Measurements from ENCODE around the gene DNAJB2.
"Not testable (repeated sequence)": the region's sequence is repeated elsewhere in the genome, so short reads cannot be mapped to it uniquely, and the experiment has no call there.

DNAJB2 gene
- total RNA-seq, result 121 to 168 (median 142) reads per million in 4 experiments

DNA sequence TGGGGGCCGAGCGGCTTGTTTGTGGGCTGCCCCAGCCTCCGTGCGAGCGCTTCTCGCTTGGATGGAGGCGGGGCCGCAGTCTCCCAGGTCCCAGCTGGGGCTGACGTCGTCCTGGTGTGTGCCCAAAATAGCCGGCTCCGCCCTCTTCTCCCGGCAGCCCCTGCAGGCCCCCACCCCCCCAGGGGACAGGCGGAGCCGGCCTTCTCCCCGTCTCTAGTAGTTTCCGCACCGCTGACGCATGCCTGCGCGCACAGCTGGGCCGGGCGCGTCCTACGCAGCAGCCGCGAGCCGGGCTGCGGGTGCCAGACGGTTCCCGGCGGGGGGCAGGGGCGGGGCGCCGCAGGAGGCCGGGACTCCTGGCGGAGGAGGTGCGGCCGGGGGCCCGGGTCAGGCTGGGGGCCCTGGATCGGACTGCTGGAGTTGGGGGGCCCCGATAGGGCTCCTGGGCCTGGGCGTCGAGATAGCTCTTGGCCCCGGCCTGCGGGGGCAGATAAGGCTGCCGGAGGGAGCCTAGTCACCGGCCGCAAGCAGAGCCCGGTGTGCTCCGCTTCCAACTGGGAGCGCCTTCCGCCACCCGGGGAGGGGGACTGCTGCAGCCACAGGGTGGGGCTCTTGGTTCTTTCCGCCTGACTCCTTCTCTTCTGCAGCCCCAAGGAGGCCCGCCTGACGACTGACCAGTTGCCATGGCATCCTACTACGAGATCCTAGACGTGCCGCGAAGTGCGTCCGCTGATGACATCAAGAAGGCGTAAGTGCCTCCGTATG lies at the start of gene DNAJB2:
DNAJB2 (plus strand) TSS at position 216 of the 765 bp plus-strand sequence; CDS start at position 684, 468 bp downstream.
- peak; percentile 96 for DNase-seq

DNA sequence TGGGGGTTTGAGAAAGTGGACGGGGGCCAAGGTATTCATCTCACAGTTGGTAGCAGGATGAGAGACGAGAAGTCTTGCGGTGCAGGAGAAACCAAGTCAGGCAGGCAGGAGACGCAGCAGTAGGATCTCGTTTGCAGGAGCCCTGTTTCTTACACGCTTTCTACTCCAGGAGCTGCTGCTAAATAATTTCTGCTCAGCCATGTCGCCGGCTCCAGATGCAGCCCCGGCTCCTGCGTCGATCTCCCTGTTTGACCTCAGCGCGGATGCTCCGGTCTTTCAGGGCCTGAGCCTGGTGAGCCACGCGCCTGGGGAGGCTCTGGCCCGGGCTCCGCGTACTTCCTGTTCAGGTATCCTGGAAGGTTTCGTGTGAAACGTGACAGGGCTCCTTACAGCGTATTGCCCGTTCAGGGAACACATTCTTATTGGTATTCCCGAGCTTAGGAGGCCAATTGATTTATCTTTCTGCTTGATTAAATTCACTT lies 49.1 kb upstream of the DNAJB2 start:
- DNase-seq, result peak; percentile 13

DNA sequence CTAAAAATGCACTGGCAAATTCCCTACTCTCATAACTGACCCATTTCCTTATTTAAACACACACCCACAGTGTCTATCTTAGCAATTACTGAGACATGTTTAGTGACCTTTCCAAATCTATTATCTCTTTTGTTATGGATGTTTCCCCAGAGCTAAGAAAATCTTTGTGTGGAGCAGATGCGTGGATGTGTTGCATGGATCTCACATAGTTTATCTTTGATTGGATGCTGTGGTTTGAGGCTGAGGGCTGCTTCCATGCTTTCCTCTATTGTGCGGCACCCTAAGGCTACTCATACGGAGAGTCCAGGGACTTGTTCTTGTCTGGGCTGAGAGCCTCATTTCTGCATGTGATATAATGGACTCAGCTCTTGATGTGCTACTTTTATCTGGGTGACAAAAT lies 44.8 kb upstream of the DNAJB2 start:
- no peak for DNase-seq

DNA sequence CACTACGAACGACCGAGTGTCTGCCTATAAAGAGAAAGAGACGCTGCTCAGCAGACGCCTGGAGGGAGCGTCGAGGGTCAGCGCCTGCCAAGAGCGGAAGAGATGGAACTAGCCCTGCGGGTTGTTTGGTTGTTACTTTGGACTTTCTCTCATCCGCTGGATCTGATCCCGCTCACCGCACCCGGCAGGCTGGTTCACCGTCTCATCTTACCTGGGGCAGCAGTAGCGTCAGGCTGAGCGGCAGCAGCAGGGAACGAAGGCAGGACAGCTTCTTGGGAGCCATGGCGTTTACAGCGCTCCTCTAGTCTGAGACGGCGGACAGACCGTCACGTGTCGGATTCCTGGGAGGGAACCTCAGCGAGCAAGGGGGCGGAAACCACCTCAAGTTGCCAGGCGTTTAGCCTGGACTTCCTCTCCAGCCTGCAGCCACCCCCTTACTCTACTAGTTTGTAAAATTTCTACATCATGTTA lies 35.8 kb upstream of the DNAJB2 start:
- no peak for DNase-seq

DNA sequence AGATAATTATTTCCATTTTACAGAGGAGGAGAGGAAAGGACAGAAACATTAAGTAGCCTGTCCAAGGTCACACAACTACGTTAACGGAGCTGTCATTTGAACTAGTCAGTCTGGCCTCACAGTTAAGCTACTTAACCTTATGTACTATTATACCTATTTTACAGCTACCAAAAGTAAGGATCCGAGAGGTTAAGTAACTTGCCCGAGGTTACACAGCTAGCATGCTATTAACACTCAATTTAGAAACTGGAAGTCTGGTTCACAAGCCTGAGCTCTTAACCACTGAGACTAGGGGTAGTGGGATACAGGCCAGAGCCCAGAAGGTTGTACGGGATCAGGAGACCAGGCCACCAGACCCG lies 34.4 kb upstream of the DNAJB2 start:
- DNase-seq, result no peak

DNA sequence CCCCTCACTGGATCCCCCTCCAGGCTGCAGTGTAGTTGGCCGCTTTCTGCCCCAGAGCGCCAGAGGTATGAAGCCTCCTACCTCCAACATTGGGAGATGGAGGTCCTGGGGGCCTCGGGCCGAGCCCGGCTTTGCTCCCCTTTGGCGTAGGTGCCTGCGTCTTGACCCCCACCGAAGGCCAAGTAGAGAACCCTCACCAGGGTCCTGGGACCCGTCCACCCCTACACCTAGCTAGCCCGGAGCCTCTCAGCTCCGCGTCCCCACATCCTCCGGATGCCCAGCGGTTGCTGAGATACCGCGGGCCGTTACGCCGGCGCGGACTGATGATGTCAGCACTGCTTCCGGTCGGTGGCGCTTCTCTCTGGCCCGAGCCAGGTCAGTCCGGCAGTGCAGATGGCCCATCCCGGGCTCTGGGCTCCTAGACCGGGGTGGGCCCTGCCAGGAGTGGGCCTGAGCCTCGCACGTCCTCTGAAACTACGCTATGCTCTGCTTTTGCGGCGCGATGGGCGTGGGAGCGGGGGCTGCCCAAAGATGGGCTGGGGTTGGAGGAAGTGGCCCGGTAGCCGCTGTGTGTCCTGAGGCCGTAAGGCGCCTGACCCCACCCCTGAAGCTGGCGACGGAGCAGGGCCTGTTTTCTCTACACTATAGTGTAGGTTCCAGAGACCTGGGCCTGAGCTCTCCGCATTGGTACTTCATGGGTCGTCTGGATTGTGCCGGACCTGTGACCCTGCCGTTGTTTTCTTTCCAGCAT lies 33.8 kb upstream of the DNAJB2 start, which contains the start of the genes GLB1L and STK16:
GLB1L (minus strand) TSS at position 297 of the 751 bp plus-strand sequence. CDS start 1,871 bp downstream, outside the sequence.
STK16 (plus strand) TSS at position 332 of the 751 bp plus-strand sequence. CDS start 521 bp downstream, outside the sequence.
- DNase-seq, result peak; percentile 70

DNA sequence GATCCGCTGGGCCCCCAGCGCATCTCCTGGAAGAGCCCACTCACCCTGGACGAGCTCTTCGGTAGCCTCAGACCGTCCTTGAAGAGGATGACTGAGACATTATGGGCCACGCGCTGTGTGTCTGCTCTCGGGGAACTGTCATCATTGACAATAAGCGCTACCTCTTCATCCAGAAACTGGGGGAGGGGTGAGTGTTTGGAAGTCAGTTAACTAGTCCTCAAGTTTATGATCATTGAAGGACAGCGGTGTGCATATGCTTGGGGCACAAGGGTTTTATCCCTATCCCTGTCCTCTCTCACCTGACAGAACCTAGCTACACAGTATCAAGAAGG lies 33.3 kb upstream of the DNAJB2 start:
- no peak for DNase-seq

DNA sequence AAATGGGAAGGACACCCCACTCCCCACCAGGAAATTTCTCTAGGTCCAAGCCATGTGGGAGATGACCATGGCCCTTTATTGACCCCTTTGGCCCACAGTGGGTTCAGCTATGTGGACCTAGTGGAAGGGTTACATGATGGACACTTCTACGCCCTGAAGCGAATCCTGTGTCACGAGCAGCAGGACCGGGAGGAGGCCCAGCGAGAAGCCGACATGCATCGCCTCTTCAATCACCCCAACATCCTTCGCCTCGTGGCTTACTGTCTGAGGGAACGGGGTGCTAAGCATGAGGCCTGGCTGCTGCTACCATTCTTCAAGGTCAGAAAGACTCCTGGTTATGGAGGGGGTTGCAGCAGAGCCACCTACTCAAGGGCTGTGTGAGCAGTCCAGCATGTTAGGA lies 32.6 kb upstream of the DNAJB2 start:
- DNase-seq, result no peak

DNA sequence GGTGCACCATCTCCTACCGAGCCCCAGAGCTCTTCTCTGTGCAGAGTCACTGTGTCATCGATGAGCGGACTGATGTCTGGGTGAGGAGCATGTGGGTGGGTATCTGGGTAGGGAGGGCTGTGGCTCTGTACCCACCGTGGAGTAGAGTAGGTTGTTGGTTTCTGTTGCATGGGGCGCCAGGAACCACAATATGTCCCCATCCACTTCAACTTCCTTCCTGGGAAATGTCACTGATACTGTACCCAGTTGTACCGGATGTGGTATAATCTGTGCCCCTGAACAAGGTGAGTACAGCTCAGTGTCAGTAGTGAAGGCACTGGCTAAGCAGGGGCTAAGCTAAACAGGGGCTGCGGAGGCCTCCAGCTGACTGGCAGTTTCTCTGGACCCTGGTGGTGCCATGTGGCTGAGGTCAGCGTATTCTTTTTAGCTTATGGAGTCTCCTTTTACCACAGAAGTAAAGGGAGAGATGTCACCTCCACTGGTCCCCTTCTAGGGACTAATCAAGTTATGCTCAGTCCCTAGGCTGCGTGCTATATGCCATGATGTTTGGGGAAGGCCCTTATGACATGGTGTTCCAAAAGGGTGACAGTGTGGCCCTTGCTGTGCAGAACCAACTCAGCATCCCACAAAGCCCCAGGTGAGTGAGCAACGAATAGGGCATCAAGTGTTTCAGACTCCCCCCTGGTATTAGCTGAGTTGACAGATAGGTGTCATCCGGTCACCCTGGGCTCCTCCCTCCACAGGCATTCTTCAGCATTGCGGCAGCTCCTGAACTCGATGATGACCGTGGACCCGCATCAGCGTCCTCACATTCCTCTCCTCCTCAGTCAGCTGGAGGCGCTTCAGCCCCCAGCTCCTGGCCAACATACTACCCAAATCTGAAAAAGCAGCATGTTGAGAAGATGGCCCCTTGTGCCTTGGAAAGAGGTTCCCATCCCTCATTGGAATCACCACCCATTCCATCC lies 31.2 kb upstream of the DNAJB2 start:
- peak; percentile 30 for DNase-seq

DNA sequence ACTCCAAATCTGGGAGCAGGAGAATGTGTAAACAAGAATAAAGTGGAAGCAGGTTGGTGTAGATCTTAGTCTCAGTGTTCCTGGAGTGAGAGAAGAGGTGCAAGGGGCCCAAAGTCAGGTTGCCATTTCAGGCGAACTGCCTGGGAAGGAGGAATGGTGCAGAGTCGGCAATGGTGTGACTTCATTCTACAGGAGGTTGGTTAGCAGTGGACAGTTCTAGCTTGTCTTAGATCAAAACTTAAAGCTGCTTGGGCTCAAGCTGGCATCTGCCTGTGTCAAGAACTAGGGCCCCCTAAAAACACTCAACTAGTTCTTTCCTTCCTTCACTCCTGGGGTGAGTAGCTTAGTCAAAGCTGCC lies 30.3 kb upstream of the DNAJB2 start:
- DNase-seq, result no peak

DNA sequence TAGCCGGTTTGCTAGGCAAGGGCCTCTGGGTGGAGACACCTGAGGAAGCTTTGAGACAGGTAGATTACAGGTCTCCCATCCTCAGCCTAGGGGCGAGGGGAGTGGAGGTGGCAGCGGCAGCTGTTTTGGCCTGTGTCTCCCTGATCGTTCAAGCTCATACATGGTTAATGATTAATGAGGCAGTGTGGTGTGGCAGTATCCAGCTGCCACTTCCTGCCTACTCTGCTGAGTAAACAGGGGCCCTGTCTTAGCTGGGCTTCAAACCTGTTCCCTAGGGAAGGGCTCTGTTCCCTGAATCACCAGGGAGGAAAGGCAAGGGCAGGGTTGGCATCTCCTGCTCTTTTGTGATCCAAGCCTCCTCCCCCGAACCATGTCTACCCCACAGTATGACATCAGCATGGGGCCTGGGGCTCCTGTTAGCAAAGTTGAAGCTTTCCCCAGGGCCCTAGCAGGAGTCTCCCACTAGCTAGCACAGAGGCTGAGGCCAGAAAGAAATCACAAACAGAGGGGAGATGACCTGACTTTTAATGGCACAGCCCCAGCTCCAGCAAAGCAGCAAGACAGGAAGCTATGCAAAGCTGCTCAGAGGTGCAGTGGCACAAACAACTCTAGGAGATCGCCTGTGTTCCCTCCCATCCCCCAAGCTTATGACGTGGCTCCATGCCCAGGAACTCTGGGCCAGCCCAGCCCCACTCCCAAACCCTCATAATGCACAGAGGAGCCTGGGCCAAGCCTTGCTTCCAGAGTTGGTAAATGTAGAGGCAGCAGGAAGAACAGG lies 29.8 kb upstream of the DNAJB2 start:
- DNase-seq, result no peak

DNA sequence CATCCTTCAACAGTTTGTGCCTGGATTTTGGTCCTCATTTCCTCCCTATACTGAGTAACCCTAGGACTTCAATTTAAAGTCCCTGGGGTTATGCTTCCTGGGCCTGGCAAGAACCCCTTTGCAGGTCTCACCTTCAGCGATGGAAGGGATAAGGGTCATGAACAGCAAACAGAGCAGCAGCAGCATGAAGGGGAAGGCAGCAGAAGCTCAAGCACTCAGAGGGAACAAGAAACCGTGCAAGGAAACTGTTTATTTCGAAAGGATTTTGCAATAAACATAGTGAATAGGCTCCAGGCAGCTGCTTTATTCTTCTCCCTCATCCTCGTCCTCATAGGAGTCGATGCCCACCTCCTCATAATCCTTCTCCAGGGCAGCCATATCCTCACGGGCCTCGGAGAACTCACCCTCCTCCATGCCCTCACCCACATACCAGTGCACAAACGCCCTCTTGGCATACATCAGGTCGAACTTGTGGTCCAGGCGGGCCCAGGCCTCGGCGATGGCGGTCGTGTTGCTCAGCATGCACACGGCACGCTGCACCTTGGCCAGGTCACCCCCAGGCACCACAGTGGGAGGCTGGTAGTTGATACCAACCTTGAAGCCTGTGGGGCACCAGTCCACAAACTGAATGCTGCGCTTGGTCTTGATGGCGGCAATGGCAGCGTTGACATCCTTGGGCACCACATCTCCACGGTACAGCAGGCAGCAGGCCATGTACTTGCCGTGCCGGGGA lies 29.0 kb upstream of the DNAJB2 start:
- no peak for DNase-seq

DNA sequence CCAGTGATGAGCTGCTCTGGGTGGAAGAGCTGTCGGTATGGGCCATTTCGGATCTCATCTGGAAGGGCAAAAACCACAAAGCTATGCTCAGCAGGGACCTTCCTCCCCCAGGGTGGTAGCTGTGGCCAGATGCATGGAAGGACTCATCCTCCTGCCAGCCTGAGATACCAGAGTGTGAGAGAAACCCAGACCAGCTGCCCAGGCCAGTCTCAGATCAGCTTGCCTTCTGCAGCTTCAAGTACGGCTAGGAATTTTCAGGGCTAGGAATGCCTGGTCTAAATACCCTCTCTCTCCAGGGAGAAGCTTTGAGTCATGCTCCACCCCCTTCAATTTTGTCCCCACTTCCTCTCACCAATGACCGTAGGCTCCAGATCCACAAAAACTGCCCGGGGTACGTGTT lies 27.5 kb upstream of the DNAJB2 start:
- DNase-seq, result no peak

DNA sequence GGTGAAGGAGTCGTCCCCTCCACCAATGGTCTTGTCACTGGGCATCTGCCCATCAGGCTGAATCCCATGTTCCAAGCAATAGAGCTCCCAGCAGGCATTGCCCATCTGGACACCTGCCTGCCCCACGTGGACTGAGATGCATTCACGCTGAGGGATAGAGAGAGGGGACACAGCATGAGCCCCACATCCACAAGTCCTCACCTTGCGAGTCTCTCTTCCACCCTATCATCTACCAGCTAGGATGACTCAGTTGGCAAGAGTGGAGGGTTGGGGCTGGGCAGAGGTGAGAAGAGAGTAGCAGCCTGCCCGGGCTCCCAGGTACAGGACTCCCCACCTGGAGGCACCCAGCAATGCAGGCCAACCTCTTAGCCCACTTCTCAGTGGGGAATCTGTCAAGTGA lies 27.1 kb upstream of the DNAJB2 start:
- no peak for DNase-seq

DNA sequence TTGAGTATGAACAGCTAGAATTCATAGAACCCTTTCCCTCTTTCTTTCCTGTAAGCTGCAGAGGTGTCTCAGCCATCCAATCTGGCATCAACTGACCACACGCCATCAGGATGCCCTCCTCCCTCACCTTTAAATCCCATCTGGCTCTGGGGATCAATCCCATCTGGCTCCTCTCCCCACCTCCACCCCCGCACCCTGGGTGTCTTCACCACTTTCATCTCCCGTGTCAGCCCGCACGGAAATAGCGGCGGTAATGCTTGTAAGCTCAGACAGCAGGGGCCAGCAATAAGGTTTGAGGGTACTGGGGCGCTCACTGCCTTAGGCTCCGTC lies 26.6 kb upstream of the DNAJB2 start:
- peak; percentile 34 for DNase-seq

DNA sequence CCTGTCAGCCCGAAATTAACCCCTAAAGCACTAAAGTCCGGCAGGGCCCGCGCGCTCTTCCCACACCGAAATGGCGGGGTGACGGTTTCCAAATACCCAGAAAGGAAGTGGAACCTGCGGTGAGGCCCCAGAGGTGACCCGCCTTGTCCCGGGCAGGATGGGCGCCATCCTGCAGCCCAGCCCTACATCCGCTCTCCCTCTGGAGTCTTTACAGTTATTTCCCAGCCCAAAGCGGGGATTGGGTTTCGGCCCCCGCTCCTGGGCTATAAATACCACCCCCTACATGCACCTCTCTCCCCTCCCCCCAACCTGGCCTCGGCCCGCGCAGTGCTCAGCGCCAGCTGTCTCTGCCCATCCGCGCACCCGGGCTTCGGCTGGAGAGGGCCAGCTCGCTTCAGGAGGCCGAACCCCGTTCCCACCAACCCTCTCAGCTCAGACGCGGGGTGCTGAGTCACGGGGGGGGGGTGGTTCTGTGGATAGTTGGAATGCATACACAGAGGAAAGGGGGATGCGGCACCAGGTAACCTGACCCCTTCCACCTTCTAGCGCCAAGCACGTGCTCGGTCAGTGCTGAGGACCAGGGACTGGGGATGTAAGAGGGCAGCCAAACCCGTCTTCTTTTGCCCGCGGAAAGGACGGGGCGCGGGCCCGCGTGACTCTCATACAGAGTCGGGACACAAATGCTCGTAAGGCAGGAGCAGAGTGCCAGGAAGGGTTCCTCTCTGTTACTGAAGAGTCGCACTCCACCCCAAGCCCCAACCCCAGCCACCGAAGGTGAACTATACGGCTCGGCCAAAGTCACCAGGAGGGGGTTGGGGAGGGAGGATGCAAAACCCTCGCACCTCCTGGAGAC lies 26.0 kb upstream of the DNAJB2 start, which contains the start of gene TUBA4B:
TUBA4B (plus strand) TSS at position 344 of the 853 bp plus-strand sequence; CDS start at position 509, 165 bp downstream.
- peak; percentile 34 for DNase-seq

DNA sequence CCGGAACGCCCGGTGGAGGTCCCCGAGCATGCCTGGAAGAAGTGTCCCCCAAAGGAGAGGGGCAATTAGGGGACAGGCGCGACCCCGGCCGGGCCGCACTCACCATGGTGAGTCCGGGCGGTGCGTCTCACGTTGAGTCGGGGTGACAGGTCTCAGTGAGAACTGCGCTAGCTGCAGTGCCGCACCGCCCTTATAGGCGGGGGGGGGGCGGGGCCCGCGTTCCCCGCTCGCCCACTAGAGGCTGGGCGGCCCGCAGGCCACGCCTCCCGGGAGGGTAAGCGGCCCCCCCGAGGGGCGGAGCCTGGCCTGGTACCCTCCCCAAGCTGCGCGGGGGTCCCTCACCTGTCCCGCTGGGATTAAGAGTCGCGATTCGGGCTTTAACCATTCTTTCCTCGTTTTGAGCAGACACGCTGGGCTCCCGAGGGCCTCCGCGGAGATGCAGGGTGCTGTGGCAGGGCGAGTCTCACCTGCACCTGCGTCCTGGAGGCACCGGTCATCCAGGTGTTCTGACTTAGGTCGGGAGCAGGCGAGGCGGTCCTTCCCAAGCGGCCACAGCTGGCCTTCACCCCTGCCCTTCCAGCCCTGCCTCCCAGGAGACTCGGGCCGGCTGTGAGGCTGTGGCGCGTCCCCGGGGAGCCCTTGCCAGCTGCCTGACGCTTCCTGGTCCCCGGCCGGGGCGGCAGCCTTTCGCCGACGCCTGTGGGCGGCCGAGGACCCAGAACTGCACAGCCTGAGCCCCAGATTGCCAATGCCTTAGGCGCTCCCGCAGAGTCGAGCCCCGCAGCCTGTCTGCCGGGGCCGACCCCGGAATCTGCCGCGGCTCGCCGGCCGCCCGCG lies 25.2 kb upstream of the DNAJB2 start, which contains the start of gene TUBA4A:
TUBA4A (minus strand) TSS at position 166 of the 837 bp plus-strand sequence; CDS start at position 106, 60 bp downstream.
- DNase-seq, result peak; percentile 93

DNA sequence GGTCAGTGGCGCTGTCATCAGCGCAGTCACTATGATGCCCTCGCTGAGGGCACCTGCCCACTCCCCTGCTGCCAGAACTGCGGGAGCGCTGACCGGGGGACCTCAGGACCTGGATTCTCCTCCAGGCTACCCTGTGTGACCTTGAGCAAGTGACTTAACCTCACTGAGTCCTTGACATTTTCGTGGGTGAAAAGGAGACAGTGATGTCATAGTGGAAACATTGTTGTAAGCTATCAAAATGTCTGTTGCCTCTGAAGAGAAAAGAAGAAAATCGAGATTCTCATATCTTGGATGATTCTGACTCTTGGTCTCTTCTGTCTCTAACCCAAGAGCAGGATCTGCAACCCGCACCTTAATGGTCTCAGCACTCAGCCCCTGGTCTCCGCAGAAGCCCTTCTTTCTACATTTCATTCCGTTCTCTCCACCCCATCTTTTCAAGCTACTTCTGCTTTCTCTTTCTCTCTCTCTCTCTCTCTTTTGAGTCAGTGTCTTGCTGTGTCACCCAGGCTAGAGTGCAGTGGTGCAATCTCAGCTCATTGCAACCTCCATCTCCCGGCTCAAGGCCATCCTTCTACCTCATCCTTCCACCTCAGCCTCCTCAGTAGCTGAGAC lies 24.5 kb upstream of the DNAJB2 start:
- no peak for DNase-seq

DNA sequence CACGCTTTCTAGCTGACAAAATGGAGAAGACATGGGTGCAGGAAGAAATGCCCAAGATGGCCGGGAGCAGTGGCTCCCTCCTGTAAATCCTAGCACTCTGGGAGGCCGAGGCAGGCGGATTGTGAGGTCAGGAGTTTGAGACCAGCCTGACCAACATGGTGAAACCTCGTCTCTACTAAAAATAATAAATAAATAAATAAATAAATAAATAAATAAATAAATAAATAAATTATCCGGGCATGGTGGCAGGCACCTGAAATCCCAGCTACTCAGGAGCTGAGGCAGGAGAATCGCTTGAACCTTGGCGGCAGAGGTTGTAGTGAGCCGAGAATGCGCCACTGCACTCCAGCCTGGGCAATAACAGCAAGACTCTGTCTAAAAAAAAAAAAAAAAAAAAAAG lies 20.2 kb upstream of the DNAJB2 start:
- DNase-seq, result not testable (repeated sequence)
